ENCODE results near the gene LCNL1.

LCNL1 gene

GRCh38 chr9:137011907-137012675 lies 29.3 kb downstream of the LCNL1 start:
- no peak for DNase-seq (ENCODE audit: low read depth, low spot score)

DNA sequence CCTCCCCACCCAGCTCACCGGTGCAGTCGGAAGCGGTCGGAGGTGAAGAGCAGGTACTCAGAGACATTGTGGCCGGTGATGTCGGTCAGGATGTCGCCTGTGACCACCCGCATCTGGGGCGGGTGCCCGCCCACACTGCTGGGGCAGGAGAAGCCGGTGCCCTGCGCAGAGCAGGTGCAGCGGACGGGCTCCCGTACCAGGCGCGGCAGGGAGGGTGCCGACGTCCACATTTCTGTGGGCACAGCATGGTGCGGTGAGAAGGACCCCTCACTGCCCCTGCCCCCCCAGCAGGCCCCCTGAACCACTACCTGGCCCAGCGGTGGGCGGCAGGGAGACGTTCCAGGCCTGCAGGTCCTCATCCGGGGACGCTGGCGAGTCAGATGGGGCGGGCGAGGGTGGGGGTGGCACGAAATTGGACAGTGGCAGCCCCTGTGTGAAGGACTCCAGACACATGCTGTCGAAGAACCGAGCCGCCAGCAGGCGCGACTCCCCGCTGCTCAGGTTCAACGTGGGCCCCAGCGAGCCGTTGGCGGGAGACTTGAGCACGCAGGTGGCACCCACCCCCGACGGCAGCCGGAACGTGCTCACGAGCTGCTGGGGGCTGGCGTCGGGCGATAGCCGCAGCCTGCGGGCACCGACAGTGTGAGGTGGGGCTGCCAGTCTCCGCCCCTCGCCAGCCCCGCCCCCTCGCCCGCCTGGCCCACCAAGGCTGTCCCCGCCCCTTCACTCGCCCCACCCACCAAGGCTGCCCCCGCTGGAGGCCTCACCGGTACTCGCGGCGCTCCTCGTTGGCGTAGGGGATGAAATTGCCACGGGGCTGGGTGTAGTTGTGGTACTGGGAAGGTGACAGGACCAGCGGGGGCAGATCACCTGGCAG lies 30.1 kb downstream of the LCNL1 start:
- no peak for DNase-seq (ENCODE audit: low read depth, low spot score)

DNA sequence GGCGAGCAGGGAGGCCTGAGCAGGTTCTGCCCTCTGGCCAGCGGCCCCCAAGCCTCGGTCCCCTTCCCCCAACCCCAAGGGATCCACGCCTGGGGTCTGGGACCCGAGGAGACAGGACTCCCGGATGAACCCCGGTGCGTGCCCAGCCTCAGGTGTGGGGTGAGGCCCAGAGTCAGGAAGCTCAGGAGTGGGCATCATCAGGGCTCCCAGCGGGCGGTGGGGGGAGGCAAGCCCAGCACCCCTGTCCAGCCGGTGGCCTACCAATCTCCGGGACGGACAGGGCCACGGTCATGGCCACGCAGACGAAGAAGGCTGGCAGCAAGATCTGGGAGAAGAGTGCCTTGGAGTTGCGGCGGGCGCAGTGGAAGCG lies 30.8 kb downstream of the LCNL1 start:
- DNase-seq (ENCODE audit: low read depth, low spot score), result no peak

DNA sequence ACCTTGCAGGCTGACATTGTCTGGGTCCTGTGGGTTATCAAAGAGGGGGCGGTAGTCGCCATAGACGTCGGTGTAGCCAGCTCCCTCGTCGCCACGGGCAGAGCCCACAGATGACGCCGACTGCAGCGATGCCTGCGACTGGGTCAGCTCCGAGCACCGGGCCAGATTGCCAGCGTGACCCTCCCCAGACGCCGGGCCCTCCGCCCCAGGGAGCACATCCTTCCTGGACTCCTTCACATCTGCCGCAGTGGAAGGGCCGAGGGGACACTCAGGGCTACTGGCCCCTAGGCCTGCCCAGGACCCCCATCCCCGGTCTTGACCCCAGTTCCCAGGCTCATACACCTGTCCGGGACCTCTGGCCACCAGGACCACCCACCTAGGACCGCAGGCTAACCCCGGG lies 31.4 kb downstream of the LCNL1 start:
- no peak for DNase-seq (ENCODE audit: low read depth, low spot score)

DNA sequence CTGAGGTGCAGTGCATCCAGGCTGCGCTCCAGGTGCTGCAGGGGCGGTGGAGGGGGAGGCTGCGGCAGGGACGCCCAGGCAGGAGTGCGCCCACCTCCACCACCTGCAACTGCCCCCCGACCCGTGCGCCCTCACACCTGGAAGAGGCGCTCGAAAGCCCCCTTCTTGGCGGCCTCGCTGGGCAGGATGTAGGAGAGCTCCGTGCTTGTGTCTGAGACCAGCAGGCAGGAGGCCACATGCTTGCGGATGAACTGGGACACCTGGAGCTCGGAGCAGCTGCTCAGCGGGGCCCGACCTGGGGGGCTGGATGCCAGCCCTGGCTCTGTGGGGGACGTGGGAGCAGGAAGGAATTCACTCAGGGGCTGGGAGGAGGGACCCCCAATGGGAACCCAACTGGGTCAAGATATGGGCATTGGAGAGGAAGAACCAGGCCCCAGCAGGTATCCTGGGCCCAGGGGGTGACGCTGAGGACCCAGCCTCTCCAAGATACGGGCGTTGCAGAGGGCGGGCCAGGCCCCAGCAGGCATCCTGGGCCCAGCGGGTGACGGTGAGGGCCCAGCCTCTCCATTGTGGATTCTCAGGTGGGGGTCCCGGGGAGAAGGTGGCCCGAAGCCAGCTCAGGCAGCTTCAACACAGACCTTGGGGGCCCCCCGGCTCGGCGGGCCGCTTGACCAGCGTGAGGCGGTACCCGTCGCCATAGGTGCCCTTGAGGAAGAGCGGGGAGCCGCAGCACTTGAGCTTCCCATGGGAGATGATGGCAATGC lies 32.2 kb downstream of the LCNL1 start:
- no peak for DNase-seq (ENCODE audit: low read depth, low spot score)

- no peak for DNase-seq (ENCODE audit: low read depth, low spot score)
Observed at GRCh38 chr9:137015540-137015930, 32.7 kb downstream of the LCNL1 start.

GRCh38 chr9:137015976-137016375 lies 33.2 kb downstream of the LCNL1 start:
- DNase-seq (ENCODE audit: low read depth, low spot score), result no peak

- no peak for DNase-seq (ENCODE audit: low read depth, low spot score)
Observed at GRCh38 chr9:137016436-137016835, 33.6 kb downstream of the LCNL1 start.

DNA sequence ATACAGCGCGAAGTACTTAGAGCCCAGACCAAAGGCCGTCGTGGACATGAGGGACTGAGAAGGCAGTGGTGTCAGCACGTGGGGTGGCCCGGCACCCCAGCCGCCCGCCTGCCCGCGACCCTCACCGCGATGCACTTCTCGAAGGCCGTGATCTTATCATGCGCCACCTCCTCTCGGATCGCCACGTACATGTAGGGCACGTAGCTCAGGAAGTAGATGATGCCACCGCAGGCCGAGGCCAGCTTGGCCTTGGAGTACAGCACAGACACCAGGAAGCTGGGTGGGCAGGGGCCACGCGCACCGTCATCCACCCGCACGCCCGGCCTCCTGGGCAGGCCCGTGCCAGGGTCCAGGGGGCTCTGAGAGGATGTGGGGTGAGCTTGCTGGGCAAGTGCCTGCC lies 34.3 kb downstream of the LCNL1 start:
- no peak for DNase-seq (ENCODE audit: low read depth, low spot score)

DNA sequence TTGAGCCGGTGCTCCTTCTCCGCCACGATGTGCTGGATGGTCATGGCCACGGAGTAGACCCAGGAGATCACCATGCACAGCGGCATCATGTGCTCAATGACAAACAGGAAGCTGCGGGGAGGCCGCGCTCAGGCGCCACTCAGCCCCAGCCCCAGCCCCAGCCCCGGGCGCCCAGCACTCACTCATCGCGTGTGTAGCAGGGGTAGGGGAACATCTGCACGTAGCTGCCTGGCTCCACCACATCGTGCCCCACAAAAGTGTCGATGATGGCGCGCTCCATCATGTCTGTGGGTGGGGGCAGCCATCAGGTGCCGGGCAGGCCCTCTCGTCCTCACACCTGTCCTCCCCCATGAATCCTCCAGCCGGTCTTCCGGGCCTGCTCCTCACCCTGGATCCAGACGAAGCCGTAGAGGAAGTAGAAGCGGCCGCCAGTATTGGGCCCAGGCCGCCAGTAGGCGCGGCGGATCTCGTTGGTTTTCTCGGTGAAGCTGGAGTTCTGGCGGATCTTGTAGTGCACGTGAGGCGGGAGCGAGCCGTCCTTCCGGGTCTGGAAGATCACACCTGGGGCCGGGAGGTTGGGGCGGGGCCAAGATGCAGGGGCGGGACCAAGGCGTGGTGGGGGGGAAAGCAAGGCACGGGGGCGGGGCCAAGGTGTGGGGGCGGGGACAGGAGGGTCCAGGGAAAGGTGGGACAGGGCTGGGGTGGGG lies 35.2 kb downstream of the LCNL1 start:
- no peak for DNase-seq (ENCODE audit: low read depth, low spot score)

GRCh38 chr9:137018761-137019559 lies 36.2 kb downstream of the LCNL1 start:
- DNase-seq (ENCODE audit: low read depth, low spot score), result no peak

GRCh38 chr9:137019891-137020683 lies 37.3 kb downstream of the LCNL1 start:
- no peak for DNase-seq (ENCODE audit: low read depth, low spot score)

DNA sequence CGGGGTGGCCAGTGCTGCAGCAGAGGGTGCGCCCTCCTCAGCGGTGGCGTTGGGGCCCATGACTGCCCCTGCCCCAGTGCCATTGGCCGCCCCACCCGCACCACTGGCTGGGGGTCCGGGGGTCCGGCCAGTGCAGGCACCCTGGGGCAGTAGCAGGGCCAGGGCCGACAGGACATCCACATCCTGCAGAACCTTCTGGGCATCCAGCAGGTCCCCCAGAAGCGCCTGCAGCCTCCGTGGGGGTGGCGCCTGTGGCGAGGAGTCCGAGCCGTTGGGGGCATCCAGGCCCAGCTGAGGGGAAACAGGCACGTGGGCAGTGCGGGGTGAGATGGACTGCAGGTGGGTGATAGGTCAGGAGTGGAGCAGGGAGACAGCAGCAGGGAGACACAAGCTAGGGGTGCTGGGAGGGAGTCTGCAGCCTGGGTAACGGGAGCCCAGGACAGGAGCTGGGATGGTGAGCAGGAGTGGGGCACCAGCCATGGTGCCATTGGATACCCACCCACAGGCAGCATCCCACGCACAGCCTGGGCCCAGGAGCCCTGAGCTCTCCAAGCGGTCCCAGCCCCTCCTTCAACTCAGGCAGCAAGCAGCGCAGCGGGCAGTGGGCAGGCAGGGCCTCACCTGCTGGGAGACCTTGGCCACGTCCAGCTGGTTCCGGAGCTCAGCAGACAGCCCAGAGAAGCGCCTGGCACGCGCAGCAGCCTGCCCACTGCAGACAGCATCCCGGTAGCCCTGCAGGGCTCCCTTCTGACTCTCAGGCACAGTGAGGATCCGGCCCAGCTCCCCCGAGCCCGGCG lies 38.2 kb downstream of the LCNL1 start:
- DNase-seq (ENCODE audit: low read depth, low spot score), result no peak

GRCh38 chr9:137021568-137021978 lies 38.8 kb downstream of the LCNL1 start:
- no peak for DNase-seq (ENCODE audit: low read depth, low spot score)

DNA sequence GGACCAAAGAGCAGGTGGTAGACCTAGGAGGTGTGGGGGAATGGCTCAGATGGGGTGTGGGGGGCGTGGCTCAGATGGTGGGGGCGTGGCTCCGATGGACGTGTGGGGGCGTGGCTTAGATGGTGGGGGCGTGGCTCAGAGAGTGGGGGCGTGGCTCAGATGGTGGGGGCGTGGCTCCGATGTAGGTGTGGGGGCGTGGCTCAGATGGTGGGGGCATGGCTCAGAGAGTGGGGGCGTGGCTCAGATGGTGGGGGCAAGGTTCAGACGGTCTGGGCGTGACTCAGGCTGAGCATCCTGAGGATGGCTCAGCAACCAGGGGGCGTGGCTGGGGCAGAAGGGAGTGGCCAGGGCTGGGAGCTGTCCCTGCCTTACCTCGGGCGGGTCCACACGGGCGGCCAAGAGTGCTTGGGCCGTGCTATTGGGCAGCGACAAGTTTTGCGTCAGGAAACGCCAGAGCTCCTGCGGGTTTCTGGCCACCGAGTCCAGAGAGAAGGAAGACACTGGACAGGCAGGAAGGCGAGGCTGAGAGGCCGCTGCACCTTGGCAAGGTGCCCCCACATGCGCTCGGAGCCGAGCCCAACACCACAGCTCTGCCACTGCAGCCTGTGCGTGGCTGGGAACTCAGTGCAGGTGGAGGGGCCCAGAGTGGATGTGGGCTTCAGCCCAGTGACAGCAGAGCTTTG lies 39.3 kb downstream of the LCNL1 start:
- no peak for DNase-seq (ENCODE audit: low read depth, low spot score)

DNA sequence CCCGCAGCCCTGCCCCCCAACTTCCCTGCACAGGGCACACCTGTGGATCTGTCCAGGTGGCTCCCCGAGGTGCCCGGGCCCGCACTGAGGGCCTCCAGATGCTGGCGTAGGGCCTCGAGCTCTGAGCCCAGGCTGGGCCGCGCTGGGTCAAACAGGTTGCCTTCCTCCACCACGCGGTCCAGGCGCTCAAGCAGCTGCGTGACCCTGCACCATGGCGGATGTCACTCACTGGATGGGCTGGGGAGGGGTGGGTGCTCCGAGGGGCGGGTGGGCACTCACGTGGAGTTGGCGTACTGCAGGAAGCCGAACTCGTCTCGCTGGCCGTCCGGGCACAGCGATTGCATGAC lies 39.8 kb downstream of the LCNL1 start:
- DNase-seq (ENCODE audit: low read depth, low spot score), result no peak

DNA sequence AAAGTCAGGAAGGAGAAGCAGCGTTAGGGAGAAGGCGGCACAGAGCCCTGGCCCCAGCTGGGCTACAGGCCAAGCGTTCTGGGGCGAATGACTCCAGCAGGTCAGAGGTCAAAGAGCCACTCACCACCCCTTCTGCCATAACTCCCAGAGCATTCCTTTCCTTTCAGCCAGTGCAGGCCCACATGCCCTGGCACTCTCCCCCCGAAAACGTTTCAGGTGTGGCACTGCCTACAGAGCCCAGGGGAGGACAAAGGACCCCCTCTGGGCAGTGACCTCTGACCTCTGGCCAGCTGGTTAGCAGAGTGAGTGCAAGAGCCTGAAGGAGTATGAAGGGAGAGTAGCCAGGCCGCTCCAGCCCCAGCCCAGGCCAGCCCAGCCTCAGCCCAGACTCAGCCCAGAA lies 40.4 kb downstream of the LCNL1 start:
- DNase-seq (ENCODE audit: low read depth, low spot score), result no peak

DNA sequence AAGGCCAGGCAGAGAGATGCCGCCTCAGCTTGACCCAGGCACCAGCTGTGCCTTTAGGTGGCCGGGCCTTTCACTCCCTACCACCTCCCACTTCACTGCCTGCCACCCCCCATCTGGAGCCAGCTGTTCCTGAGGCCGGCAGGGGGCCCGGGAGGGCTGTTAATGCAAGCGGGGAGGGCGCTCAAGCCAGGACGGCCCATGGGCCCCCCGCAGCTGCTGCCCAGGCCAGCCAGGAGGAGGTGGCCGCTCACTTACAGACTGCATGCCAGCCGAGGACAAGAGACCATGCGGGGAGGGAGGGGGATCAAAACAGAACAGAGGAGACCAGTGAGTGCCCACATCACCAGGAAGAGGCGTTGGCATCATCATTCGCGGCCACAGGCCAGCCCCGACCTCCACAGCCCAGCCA lies 40.8 kb downstream of the LCNL1 start:
- DNase-seq (ENCODE audit: low read depth, low spot score), result no peak

DNA sequence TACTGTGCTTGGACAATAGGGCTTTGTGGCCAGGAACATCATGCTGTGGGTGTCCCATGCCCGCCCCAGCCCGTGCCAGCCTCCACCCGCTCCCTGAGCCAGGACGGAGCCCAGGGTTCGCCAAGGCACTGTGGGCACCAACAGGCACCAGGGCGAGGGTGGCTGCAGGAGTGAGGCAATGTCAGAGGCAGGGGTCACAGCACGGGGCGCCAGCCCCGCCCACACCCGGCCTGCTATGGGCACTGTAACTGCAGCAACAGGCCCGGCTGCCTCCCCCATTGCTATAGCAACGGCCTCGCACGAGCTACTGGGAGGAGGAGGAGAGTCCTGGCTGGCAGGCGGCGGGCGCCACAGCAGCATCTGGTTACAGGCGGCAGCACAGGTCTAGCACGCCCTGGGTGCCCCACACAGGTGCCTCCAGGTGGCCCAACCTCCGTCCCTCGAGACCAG lies 42.7 kb downstream of the LCNL1 start:
- DNase-seq (ENCODE audit: low read depth, low spot score), result no peak
